Adrenal gland (tissue), 12 donors: ENCODE results near the gene ATP13A4. TPM values are rescaled to one million over a fixed set of nuclear protein-coding genes. Genes with fewer than 3 reads are reported as not detected.

Experiments
- DNase-seq, 7 donors: peaks; one replicate each; pipeline ENCODE4 v3.0.0-alpha.2; 2019 to 2020
- H3K27ac ChIP-seq, 5 donors: fragments of 200-600 bp; sonication (generic) in 4 of 5; 1 replicate in 3 of 5; 2 replicates in 2 of 5; pipeline versions ENCODE4 v1.5.1 to v1.8.0; 2016 to 2020; ENCODE audit warnings: mild to moderate bottlenecking in 1 of 5
- H3K27me3 ChIP-seq: fragments of 200-600 bp; 2 replicates; pipeline ENCODE4 v1.8.0; 2021
- H3K36me3 ChIP-seq, 2 donors: fragments of 200-600 bp; replicated peaks in 1 of 2; 1 replicate in 1 of 2; 2 replicates in 1 of 2; pipeline versions ENCODE4 v1.5.1 to v1.8.0; 2018 to 2022
- H3K4me1 ChIP-seq, 2 donors: fragments of 200-600 bp; replicated peaks in 1 of 2; 1 replicate in 1 of 2; 2 replicates in 1 of 2; pipeline versions ENCODE4 v1.5.1 to v1.8.0; 2018 to 2021
- H3K4me3 ChIP-seq, 4 donors: fragments of 200-600 bp; sonication (generic) in 3 of 4; one replicate each; pipeline ENCODE4 v1.5.1; 2016 to 2018
- H3K9me3 ChIP-seq, 3 donors: fragments of 200-600 bp; sonication (generic) in 1 of 3; replicated peaks in 1 of 3; 1 replicate in 2 of 3; 2 replicates in 1 of 3; pipeline versions ENCODE4 v1.5.1 to v1.8.0; 2016 to 2021
- POLR2A ChIP-seq, 2 donors: fragments of 450-650 bp; IDR thresholded peaks; one replicate each; pipeline ENCODE4 v1.6.1; 2017; ENCODE audit warnings: antibody characterized with exemption in 2 of 2, mild to moderate bottlenecking in 2 of 2, moderate library complexity in 1 of 2
- WGBS, 4 donors: extraction: QIAGEN DNeasy Blood & Tissue Kit in 2 of 4; methylation state at CpG; one replicate each; pipeline versions ENCODE4 v1.1.5 to v1.1.7; 2013 to 2017; 5-methylcytosine and 5-hydroxymethylcytosine counted together
- intact Hi-C, 2 donors: fragments of 100-400 bp; cut with DNase I; formaldehyde crosslinking; loops; one replicate each; pipeline versions ENCODE4 v1.14.1 to v1.15.0; 2022 to 2023
- polyA plus RNA-seq, 3 donors: library from polyadenylated mRNA; stranded (reverse); fragments of 200-250 nt in 2 of 3; fragments of 350-450 nt in 1 of 3; fragmentation: Illumina TruSeq in 1 of 3; extraction: RNeasy Lipid Tissue Mini Kit (QIAGEN cat#74804) in 1 of 3; gene quantifications; one replicate each; pipeline ENCODE4 v1.2.3, GENCODE V29; 2013 to 2014
- total RNA-seq, 9 donors: library from RNA; depleted of rRNA in 4 of 9; stranded (reverse); fragments of >200 nt in 4 of 9; fragments of 120-200 nt in 1 of 9; fragmentation: NEBNext Ultra II Directional in 1 of 9; extraction: Animal tissue kit (Norgen Biotek cat#: 25700) in 1 of 9; gene quantifications; one replicate each; pipeline versions ENCODE4 v1.1.0 to v1.2.4, GENCODE V29; 2013 to 2023
- TF ChIP-seq, protein P1 (sequence below), 6 experiments: fragments of 450-650 bp in 4 of 6; fragments of 200-600 bp in 2 of 6; sonication (generic) in 1 of 6; IDR thresholded peaks; 1 replicate in 5 of 6; 2 replicates in 1 of 6; pipeline versions ENCODE4 v1.5.1 to v1.8.0; 2016 to 2021; ENCODE audit warnings: antibody characterized with exemption in 6 of 6, mild to moderate bottlenecking in 2 of 6, moderate library complexity in 1 of 6
- donor health status: healthy with polysubstance abuse.
- donor health status: Bipolar disorder and iron deficiency.
- donor health status: DM: yes; HTN: yes; CAD: no.
- donor health status: DM: no; HTN: no; CAD: no.
- donor health status: DM: no; HTN: no; CAD: no.
- donor health status: DM: yes; HTN: yes; CAD: no.

Gene ATP13A4
- total and polyA plus RNA-seq, 12 donors: 0.14 to 2.9 (median 0.57) TPM; not detected in 1

DNA sequence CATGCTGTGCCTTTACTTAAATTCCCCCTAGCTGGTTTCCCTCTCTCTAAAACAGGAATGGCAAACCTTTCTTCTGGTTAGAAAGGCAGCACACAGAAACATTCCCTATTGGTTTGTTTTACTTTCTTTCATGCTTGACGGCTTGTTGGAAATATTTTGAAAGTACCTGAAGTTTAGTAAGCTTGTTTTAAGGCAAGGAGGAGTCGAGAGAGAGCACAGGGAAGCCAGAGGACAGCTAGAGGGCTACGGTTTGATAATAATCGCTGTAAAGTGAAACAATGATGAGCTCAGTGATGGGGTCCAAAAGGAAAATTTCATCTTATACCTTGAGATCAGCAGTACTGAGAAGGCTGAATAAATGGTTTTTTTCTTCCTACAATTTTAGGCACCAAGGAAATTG lies 64.1 kb downstream of the ATP13A4 start:
- intact Hi-C loops: no loop called here
- Histone ChIP-seq H3K27me3 (no peaks in the 10 kb centered on the region), H3K36me3 (no peaks in the 10 kb centered on the region), H3K4me1 (no peaks in the 10 kb centered on the region), H3K27ac (no peak overlapping the region), H3K4me3 (no peak overlapping the region), H3K9me3 (peaks cover 0 to 7% (median 0%) of the 10 kb centered on the region in 3 donors)
- WGBS, 4 donors: 71 to 85% (median 84%) methylated on average over 4 of the region's 4 CpGs
- TF ChIP-seq POLR2A (IDR thresholded peaks at IDR 0.05): no peak
- TF ChIP-seq, protein P1, sequence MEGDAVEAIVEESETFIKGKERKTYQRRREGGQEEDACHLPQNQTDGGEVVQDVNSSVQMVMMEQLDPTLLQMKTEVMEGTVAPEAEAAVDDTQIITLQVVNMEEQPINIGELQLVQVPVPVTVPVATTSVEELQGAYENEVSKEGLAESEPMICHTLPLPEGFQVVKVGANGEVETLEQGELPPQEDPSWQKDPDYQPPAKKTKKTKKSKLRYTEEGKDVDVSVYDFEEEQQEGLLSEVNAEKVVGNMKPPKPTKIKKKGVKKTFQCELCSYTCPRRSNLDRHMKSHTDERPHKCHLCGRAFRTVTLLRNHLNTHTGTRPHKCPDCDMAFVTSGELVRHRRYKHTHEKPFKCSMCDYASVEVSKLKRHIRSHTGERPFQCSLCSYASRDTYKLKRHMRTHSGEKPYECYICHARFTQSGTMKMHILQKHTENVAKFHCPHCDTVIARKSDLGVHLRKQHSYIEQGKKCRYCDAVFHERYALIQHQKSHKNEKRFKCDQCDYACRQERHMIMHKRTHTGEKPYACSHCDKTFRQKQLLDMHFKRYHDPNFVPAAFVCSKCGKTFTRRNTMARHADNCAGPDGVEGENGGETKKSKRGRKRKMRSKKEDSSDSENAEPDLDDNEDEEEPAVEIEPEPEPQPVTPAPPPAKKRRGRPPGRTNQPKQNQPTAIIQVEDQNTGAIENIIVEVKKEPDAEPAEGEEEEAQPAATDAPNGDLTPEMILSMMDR (IDR thresholded peaks at IDR 0.05): no peak
- DNase-seq: no peak

DNA sequence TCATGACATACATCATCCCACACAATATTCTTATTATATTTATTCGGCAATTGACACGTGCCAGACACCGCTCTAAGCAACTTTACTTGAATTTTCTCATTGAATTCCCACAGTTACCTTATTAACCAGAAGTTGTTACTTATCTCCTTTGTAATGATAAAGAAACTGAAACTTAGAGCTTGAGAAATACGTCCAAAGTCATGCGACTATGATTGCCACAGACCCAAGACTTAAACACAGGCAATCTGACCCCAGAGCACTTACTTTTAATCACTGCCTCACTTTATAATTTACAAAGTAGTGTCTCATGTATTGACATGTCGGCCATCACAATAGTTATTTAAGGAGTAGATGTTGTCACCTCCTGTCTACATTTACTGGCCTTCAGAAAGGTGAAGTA lies 64.7 kb downstream of the ATP13A4 start:
- WGBS, 4 donors: 82 to 89% (median 87%) methylated on average over 6 of the region's 6 CpGs
- no peaks in the 10 kb centered on the region for H3K27me3 ChIP-seq
- intact Hi-C loops: no loop called here
- no peaks in the 10 kb centered on the region for H3K4me1 ChIP-seq
- no peaks in the 10 kb centered on the region for H3K36me3 ChIP-seq
- H3K9me3 ChIP-seq: peaks cover 0 to 7% (median 0%) of the 10 kb centered on the region in 3 donors
- no peak for TF ChIP-seq POLR2A (IDR thresholded peaks at IDR 0.05)
- TF ChIP-seq, protein P1 (IDR thresholded peaks at IDR 0.05): no peak
- no peak for DNase-seq
- H3K27ac ChIP-seq: no peak overlapping the region
- no peak overlapping the region for H3K4me3 ChIP-seq

DNA sequence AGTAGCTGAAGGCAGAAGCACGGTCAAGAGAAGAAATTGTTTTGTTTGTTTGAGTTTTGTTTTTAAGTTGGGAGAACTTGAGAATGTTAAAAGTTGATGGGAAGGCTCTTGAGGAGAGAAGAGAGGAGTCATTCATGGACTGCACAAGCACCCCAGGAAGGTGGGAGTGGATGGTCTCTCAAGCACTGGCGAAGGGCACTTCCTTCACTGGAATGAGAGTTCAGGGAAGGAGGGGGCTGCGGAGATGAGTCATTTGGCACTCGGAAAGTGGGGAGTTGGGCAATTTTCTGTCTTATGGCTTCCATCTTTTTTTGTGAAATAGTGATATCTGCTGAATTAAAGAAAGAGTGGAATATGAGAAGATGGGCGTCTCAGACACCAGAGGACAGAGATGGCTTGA lies 66.0 kb downstream of the ATP13A4 start:
- 82 to 86% (median 84%) methylated on average over 5 of the region's 5 CpGs for WGBS, 4 donors
- TF ChIP-seq, protein P1 (IDR thresholded peaks at IDR 0.05): no peak
- no peak for TF ChIP-seq POLR2A (IDR thresholded peaks at IDR 0.05)
- no peaks in the 10 kb centered on the region for H3K27me3 ChIP-seq
- H3K9me3 ChIP-seq: no peaks in the 10 kb centered on the region
- no peak overlapping the region for H3K4me3 ChIP-seq
- H3K4me1 ChIP-seq: no peaks in the 10 kb centered on the region
- no peak overlapping the region for H3K27ac ChIP-seq
- DNase-seq: no peak
- intact Hi-C loops: no loop called here
- no peaks in the 10 kb centered on the region for H3K36me3 ChIP-seq

DNA sequence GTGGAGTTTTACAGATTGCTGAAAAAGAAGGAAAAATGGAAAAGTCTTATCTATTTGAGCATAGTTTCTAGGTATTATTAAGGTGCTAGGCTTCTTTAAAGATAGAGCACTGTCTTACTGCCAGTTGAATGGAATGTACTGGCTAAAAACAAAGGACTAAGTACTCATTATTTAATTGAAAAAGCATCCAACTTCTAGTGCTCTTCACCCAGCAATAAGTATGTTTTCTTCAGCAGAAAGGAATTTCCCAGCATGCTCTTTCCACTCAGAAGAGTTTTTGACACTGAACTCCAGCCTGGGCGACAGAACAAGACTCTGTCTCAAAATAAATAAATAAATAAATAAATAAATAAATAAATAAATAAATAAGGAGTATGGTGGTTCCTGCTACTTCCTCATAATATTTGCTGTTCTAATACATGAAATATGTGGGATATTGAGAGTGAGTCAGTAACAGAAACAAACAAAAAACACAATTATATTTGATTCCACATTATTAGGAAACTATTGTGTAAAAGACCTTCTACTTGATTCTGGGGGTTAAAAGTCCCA lies 70.6 kb downstream of the ATP13A4 start:
- no peaks in the 10 kb centered on the region for H3K36me3 ChIP-seq
- H3K4me3 ChIP-seq: no peak overlapping the region
- 40 to 83% (median 45%) methylated on average over 1 of the region's 1 CpG for WGBS, 4 donors
- DNase-seq: no peak
- TF ChIP-seq, protein P1 (IDR thresholded peaks at IDR 0.05): no peak
- no peak for TF ChIP-seq POLR2A (IDR thresholded peaks at IDR 0.05)
- no peaks in the 10 kb centered on the region for H3K27me3 ChIP-seq
- intact Hi-C loops: no loop called here
- H3K4me1 ChIP-seq: no peaks in the 10 kb centered on the region
- H3K27ac ChIP-seq: no peak overlapping the region
- no peaks in the 10 kb centered on the region for H3K9me3 ChIP-seq
